T-helper 1 cell treated with Interleukin-12 subunit alpha and Interleukin-12 subunit beta and Interleukin-4 antibody, amounts not matched to agents 30 ng/mL and 1 ng/mL, for 36 hours (primary cell): ENCODE data around the gene IFI44. TPM values are rescaled to one million over a fixed set of nuclear protein-coding genes. Genes with fewer than 3 reads are reported as not detected.

Source experiments
- intact Hi-C: fragments of 100-400 bp; cut with micrococcal nuclease; formaldehyde crosslinking; loops from one replicate; pipeline ENCODE4 v1.15.1; 2024
- total RNA-seq: library from RNA; stranded (reverse); gene quantifications from 2 replicates; pipeline ENCODE4 v1.2.3, GENCODE V29; 2022

Gene IFI44
- total RNA-seq, 1 donor from 2014 or later, result 143 TPM

DNA sequence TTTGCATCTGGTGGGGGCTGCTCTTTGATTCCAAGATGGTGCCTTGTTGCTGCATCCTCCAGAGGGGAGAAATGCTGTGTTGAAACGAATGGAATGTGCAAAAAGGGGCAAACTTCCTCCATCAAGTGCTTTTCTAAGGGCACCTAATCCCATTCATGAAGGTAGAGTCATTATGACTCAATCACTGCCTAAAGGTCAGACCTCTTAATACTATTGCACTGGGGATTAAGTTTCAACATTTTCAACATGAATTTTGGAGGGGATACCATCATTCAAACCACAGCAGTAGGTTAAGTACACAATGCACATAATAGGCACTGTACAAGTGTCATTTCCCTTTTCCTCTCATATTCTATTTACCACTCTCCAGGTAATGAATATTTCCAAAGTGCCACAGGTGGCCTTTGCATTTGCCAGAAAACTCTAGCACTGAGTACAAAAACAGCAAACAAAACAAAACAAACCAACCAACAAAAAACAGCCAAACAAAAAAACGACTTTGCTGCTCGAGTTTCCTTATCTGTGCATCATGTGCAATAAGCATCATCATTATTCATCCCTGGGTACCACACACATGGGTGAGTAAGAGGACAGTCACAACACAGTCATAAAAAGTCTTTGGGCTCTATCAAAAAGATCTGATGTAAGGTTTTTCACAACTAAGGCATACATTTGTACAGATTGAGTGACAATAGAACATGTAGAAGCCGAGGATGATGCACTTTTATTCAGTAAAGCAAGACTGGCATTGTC lies 42.5 kb downstream of the IFI44 start:
- intact Hi-C loops, result no loop called here

DNA sequence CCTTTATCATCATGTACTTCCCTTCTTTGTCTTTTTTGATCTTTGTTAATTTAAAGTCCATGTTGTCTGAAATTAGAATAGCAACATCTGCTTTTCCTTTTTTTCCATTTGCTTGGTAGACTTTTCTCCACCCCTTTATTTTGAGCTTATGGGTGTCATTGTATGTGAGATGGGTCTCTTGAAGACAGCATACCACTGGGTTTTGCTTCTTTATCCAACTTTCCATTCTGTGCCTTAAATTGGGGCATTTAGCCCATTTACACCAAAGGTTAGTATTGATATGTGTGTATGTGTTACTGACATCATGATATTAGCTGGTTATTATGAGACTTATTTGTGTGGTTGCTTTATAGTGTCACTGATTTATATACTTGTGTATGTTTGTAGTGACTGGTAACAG lies 50.2 kb downstream of the IFI44 start:
- intact Hi-C loops, result no loop called here

GRCh38 chr1:78702426-78702825 lies 52.8 kb downstream of the IFI44 start:
- intact Hi-C loops, result no loop called here

GRCh38 chr1:78703806-78704205 lies 54.2 kb downstream of the IFI44 start:
- intact Hi-C loops, result no loop called here

GRCh38 chr1:78712467-78713051 lies 62.9 kb downstream of the IFI44 start:
- intact Hi-C loops, result no loop called here

- intact Hi-C loops, result no loop called here
Measured at GRCh38 chr1:78713297-78713696, 63.7 kb downstream of the IFI44 start.

Other genes starting within 250 kb of the IFI44 start
- not detected in 2 replicates for gene PTGFR, start 158.9 kb upstream of the IFI44 start, total RNA-seq
- 132 and 135 TPM in 2 replicates for gene IFI44L, start 29.4 kb upstream of the IFI44 start, total RNA-seq